NCI-H774 (cell line): ENCODE measurements around the gene DUS4L.

Experiments
- DNase-seq: peaks from one replicate; lab custom pipeline; 2025; lab: John Stamatoyannopoulos, UW

Gene DUS4L

GRCh38 chr7:107615910-107616680, 52.3 kb downstream of the DUS4L start:
- DNase-seq: no peak

GRCh38 chr7:107622429-107622828, 58.7 kb downstream of the DUS4L start:
- no peak for DNase-seq

GRCh38 chr7:107622894-107623293, 59.1 kb downstream of the DUS4L start:
- DNase-seq: no peak

GRCh38 chr7:107627002-107627401, 63.2 kb downstream of the DUS4L start:
- DNase-seq: no peak
